KMS-11 (cell line): ENCODE data around the gene ALOX5.

Experiments used
- H2AFZ ChIP-seq: fragments of 200-600 bp; sonication (generic); 2 replicates; pipeline ENCODE4 v1.6.1; 2016; ENCODE audit warnings: antibody characterized with exemption, mixed run types, low read depth
- H3K27ac ChIP-seq: fragments of 200-600 bp; sonication (generic); 2 replicates; pipeline ENCODE4 v1.6.1; 2016; ENCODE audit warnings: mild to moderate bottlenecking, mixed run types
- H3K27me3 ChIP-seq: fragments of 200-600 bp; sonication (generic); 2 replicates; pipeline ENCODE4 v1.6.1; 2017; ENCODE audit warnings: mild to moderate bottlenecking, low read depth, mixed run types, moderate library complexity; ENCODE audit not compliant: insufficient read depth
- H3K36me3 ChIP-seq: fragments of 200-600 bp; sonication (generic); 2 replicates; pipeline ENCODE4 v1.6.1; 2017; ENCODE audit warnings: mild to moderate bottlenecking, mixed run types; ENCODE audit not compliant: insufficient read depth
- H3K4me1 ChIP-seq: fragments of 200-600 bp; sonication (generic); 2 replicates; pipeline ENCODE4 v1.6.1; 2016; ENCODE audit warnings: mild to moderate bottlenecking, low read depth, mixed run types; ENCODE audit not compliant: poor library complexity, severe bottlenecking
- H3K4me2 ChIP-seq: fragments of 200-600 bp; sonication (generic); 2 replicates; pipeline ENCODE4 v1.7.0; 2016; ENCODE audit warnings: mild to moderate bottlenecking, mixed run types
- H3K4me3 ChIP-seq: fragments of 200-600 bp; sonication (generic); IDR thresholded peaks from 2 replicates; pipeline ENCODE4 v1.6.1; 2017; ENCODE audit warnings: low read depth, low read length, mixed read lengths; ENCODE audit not compliant: insufficient read depth
- H3K79me2 ChIP-seq: fragments of 200-600 bp; sonication (generic); 2 replicates; pipeline ENCODE4 v1.6.1; 2016; ENCODE audit warnings: low read depth, mixed run types; ENCODE audit not compliant: insufficient read depth
- H3K9ac ChIP-seq: fragments of 200-600 bp; sonication (generic); 2 replicates; pipeline ENCODE4 v1.6.1; 2016; ENCODE audit warnings: mild to moderate bottlenecking, mixed run types
- H4K20me1 ChIP-seq: fragments of 200-600 bp; sonication (generic); 2 replicates; pipeline ENCODE4 v1.6.1; 2016; ENCODE audit warnings: mild to moderate bottlenecking, mixed run types; ENCODE audit not compliant: insufficient read depth
- CTCF ChIP-seq: fragments of 200-600 bp; sonication (generic); conservative IDR thresholded peaks from 2 replicates; pipeline ENCODE4 v1.6.1; 2017; ENCODE audit warnings: low read depth, mild to moderate bottlenecking, antibody characterized with exemption, low read length, moderate library complexity, mixed read lengths

The ALOX5 gene

DNA sequence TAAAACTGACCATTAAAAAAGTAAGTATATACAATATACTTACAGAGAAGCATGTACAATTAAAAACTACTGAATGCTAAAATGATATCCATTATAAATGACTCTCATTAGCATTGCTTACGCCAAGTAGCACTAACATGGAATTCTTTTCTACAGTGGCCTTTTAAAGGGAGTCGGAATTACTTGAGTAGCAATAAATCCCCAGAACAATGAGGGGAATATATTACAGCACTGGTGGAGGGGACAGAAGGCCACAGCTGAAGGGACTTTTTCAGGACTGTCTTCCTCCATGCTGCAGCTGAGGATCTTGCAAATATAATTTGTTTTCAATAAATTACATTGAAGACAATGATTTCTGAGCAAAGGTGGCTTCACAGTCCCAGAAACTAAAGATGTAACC lies 97.0 kb downstream of the ALOX5 start:
- H3K4me2 ChIP-seq = no peak overlapping the region
- H2AFZ ChIP-seq = no peak overlapping the region
- no peaks in the 10 kb centered on the region for H3K36me3 ChIP-seq
- no peaks in the 10 kb centered on the region for H4K20me1 ChIP-seq
- no peaks in the 10 kb centered on the region for H3K79me2 ChIP-seq
- H3K4me1 ChIP-seq = peaks cover 19% of the 10 kb centered on the region
- no peak overlapping the region for H3K4me3 ChIP-seq
- no peak overlapping the region for H3K27ac ChIP-seq
- H3K9ac ChIP-seq = no peak overlapping the region
- no peak for TF ChIP-seq CTCF
- H3K27me3 ChIP-seq = no peaks in the 10 kb centered on the region

DNA sequence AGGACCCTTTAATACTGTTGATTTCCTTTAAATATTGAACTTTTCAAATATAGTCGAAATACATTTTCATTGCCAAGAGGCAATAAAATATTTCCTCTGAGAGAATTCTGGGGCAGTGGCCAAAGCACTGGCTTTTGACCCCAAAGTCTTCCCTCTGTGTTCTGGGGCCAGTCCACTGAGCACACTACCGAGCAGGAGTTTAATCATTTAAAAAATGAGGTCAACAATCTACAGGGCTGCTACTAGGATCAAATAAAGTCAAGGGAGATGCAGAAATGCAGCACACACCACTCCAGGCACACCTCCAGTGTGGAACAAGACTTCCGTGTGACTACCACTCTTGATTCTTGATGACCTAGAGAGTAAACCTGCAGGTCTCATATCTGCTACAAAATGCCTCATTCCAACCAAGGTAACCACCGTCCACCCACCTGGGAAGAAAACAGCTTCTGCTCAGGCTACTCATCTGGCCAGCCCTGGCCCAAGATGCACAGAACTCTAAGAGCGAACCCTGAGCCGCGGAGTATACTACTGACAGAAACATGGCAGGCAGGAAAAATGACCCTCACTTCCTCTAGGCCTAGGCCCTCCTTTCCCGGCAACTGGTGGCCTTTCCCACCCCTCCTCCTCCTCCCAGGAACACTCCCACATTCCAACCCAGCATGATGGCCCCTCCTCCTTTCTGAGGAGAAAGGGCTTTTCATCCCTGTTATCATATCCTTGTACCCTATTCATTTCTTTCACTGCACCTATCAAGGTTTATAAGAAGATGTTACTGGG lies 97.7 kb downstream of the ALOX5 start:
- H3K4me1 ChIP-seq = peaks cover 19% of the 10 kb centered on the region
- H3K27ac ChIP-seq = no peak overlapping the region
- H3K4me3 ChIP-seq = no peak overlapping the region
- TF ChIP-seq CTCF = no peak
- no peaks in the 10 kb centered on the region for H3K27me3 ChIP-seq
- H3K4me2 ChIP-seq = no peak overlapping the region
- no peak overlapping the region for H2AFZ ChIP-seq
- H3K9ac ChIP-seq = no peak overlapping the region
- no peaks in the 10 kb centered on the region for H4K20me1 ChIP-seq
- no peaks in the 10 kb centered on the region for H3K36me3 ChIP-seq
- no peaks in the 10 kb centered on the region for H3K79me2 ChIP-seq

GRCh38 chr10:45473126-45473525 lies 99.1 kb downstream of the ALOX5 start:
- no peak for TF ChIP-seq CTCF
- peaks cover 19% of the 10 kb centered on the region for H3K4me1 ChIP-seq
- no peaks in the 10 kb centered on the region for H3K79me2 ChIP-seq

DNA sequence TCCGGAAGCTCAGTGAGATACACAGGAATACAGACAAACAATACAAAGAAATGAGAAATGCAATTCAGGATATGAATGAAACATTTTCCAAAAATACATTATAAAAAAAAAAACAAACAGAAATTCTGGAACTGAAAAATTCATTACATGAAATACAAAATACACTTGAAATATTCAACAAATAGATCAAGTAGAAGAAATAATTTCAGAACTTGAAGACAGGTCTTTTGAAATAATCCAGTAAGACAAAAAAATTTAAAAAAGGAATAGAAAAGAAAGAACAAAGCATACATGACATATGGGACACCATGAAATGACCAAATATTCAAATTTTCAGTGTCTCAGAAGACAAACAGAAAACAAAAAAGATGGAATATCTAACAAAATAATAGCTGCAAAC lies 102.5 kb downstream of the ALOX5 start:
- Histone ChIP-seq H3K9ac (no peak overlapping the region), H3K4me3 (no peak overlapping the region), H3K27me3 (no peaks in the 10 kb centered on the region), H3K36me3 (no peaks in the 10 kb centered on the region), H2AFZ (no peak overlapping the region), H3K4me2 (no peak overlapping the region), H4K20me1 (no peaks in the 10 kb centered on the region), H3K79me2 (no peaks in the 10 kb centered on the region), H3K4me1 (peaks cover 19% of the 10 kb centered on the region), H3K27ac (no peak overlapping the region)
- TF ChIP-seq CTCF = no peak

More at GRCh38 chr10:45473126-45473525, 99.1 kb downstream of the ALOX5 start:
- Histone ChIP-seq H3K27me3 (no peaks in the 10 kb centered on the region), H3K4me2 (peak overlapping the region; percentile 14; the same call in 1 of the 2 replicates), H3K4me3 (no peak overlapping the region), H2AFZ (no peak overlapping the region), H3K36me3 (no peaks in the 10 kb centered on the region), H3K27ac (no peak overlapping the region), H3K9ac (no peak overlapping the region), H4K20me1 (no peaks in the 10 kb centered on the region)
